Measurements from ENCODE around the gene PDK4. TPM values are rescaled to one million over a fixed set of nuclear protein-coding genes. Genes with fewer than 3 reads are reported as not detected.

The PDK4 gene
- total RNA-seq, 1 donor from 2014 or later = 227 TPM

DNA sequence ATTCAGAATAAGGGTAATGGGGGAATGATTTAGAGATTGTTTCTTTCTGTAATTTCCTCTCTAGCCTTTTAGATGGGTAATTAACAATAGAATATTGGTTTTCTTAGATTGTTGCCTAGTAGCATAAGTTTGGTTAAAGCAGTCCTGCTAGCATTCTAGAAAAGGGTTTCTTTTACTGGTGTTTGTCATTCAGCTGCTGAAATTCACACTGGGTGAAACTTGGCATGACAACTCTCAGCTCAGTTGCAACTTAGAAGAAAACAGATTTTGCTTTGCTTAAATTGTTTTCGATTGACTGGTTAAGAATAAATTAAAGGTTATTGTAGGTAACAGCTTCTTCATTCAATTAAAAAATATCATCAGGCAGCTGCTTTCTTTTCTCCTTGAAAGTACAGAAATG lies 25.1 kb upstream of the PDK4 start:
- Histone ChIP-seq H3K27me3 (no peaks in the 10 kb centered on the region), H3K4me3 (no peak overlapping the region), H3K4me1 (no peaks in the 10 kb centered on the region), H3K27ac (no peak overlapping the region), H3K36me3 (no peaks in the 10 kb centered on the region), H3K9me3 (no peaks in the 10 kb centered on the region)
- intact Hi-C loops (cut with DNase I) = no loop called here
- no peak for DNase-seq (ENCODE audit: low spot score in 2 of 2)
- TF ChIP-seq CTCF (IDR thresholded peaks at IDR 0.05) = no peak

DNA sequence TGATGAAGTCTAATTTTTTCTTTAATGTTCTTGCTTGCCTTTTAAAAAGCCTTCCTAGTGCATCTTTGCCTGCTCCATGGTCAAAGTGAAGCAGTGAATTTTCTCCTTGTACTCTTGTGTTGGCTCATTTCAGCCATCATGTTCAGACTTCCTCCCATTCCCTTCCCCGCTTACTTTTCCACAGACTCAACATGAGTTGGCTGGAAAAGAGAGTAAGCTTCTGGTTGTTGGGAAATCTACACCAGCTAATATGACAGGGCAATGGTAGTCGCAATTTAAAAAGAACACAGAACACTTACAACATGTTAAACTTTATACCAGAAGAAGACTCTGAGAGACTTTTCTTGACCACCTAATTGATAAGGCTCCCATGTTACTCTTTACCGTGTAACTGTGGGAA lies 24.3 kb upstream of the PDK4 start:
- no peak for DNase-seq (ENCODE audit: low spot score in 2 of 2)
- H3K27me3 ChIP-seq = no peaks in the 10 kb centered on the region
- no peak overlapping the region for H3K4me3 ChIP-seq
- no peaks in the 10 kb centered on the region for H3K9me3 ChIP-seq
- H3K27ac ChIP-seq = no peak overlapping the region
- no peaks in the 10 kb centered on the region for H3K4me1 ChIP-seq
- intact Hi-C loops (cut with DNase I) = no loop called here
- H3K36me3 ChIP-seq = no peaks in the 10 kb centered on the region
- TF ChIP-seq CTCF (IDR thresholded peaks at IDR 0.05) = no peak

- Histone ChIP-seq H3K4me1 (no peaks in the 10 kb centered on the region), H3K27me3 (no peaks in the 10 kb centered on the region), H3K36me3 (no peaks in the 10 kb centered on the region), H3K9me3 (peaks cover 0 to 3% of the 10 kb centered on the region in 2 donors), H3K27ac (no peak overlapping the region), H3K4me3 (no peak overlapping the region)
- no peak for TF ChIP-seq CTCF (IDR thresholded peaks at IDR 0.05)
- intact Hi-C loops (cut with DNase I) = no loop called here
- DNase-seq (ENCODE audit: low spot score in 2 of 2) = no peak
Measured at GRCh38 chr7:95619921-95620320, 23.6 kb upstream of the PDK4 start.

- DNase-seq (ENCODE audit: low spot score in 2 of 2) = no peak
- intact Hi-C loops (cut with DNase I) = no loop called here
- no peak for TF ChIP-seq CTCF (IDR thresholded peaks at IDR 0.05)
- no peaks in the 10 kb centered on the region for H3K4me1 ChIP-seq
- H3K9me3 ChIP-seq = peaks cover 0 to 7% of the 10 kb centered on the region in 2 donors
- H3K27ac ChIP-seq = no peak overlapping the region
- H3K27me3 ChIP-seq = no peaks in the 10 kb centered on the region
- no peak overlapping the region for H3K4me3 ChIP-seq
- H3K36me3 ChIP-seq = no peaks in the 10 kb centered on the region
Measured at GRCh38 chr7:95619517-95619916, 23.2 kb upstream of the PDK4 start.

GRCh38 chr7:95614442-95614940 lies 18.2 kb upstream of the PDK4 start:
- no peak for TF ChIP-seq CTCF (IDR thresholded peaks at IDR 0.05)
- no peak for DNase-seq (ENCODE audit: low spot score in 2 of 2)
- Histone ChIP-seq H3K36me3 (no peaks in the 10 kb centered on the region), H3K4me3 (no peak overlapping the region), H3K27ac (no peak overlapping the region), H3K9me3 (peaks cover 0 to 9% of the 10 kb centered on the region in 2 donors), H3K27me3 (no peaks in the 10 kb centered on the region), H3K4me1 (peaks cover 0 to 16% of the 10 kb centered on the region in 2 donors)
- intact Hi-C loops (cut with DNase I) = no loop called here

DNA sequence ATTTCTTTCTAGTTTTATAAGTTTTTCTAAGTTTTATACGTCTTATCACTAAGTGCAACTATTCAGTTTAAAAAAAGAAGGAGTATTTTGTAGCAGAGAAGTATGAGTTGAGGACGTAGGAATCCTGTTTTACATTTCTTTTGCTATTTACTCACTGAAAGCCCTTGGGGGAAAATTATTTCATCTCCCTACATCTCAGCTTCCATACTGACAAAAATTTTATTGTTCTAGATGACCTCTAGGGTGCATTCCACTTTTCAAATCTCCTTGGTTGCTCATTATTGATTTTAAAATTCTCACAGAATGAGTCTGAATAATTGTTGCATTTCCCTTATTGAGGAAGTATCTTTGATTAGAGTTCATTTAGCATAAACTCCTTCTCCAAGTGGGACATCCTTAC lies 14.9 kb upstream of the PDK4 start:
- H3K36me3 ChIP-seq = no peaks in the 10 kb centered on the region
- TF ChIP-seq CTCF (IDR thresholded peaks at IDR 0.05) = no peak
- H3K27me3 ChIP-seq = no peaks in the 10 kb centered on the region
- peaks cover 0 to 9% of the 10 kb centered on the region in 2 donors for H3K9me3 ChIP-seq
- peak overlapping the region in 1 of 2 donors; percentile 84 for H3K27ac ChIP-seq
- H3K4me3 ChIP-seq = no peak overlapping the region
- peaks cover 0 to 35% of the 10 kb centered on the region in 2 donors for H3K4me1 ChIP-seq
- DNase-seq (ENCODE audit: low spot score in 2 of 2) = no peak
- intact Hi-C loops (cut with DNase I) = no loop called here

Measured in ascending aorta (tissue), 2 donors.